Activated T-cell treated with anti-CD3 and anti-CD28 coated beads, Interleukin-2, amount 50 U/mL, for 24 hours (primary cell): Measurements from ENCODE around the gene BMERB1.
"Not testable (repeated sequence)": the region's sequence is repeated elsewhere in the genome, so short reads cannot be mapped to it uniquely, and the experiment has no call there.

Experiments used
- DNase-seq: peaks from one replicate; pipeline ENCODE4 v3.0.0-alpha.2; 2020
- H3K27ac Mint-ChIP-seq: 2 replicates; pipeline ENCODE4 v1.8.0; 2020; ENCODE audit warnings: mild to moderate bottlenecking, mixed read lengths
- H3K27me3 Mint-ChIP-seq: 2 replicates; pipeline ENCODE4 v1.8.0; 2020; ENCODE audit warnings: mixed read lengths
- H3K36me3 Mint-ChIP-seq: 2 replicates; pipeline ENCODE4 v1.8.0; 2020; ENCODE audit warnings: low read depth, mixed read lengths
- H3K4me1 Mint-ChIP-seq: 2 replicates; pipeline ENCODE4 v1.8.0; 2020; ENCODE audit warnings: low read depth, mixed read lengths
- H3K4me3 Mint-ChIP-seq: 2 replicates; pipeline ENCODE4 v1.8.0; 2020; ENCODE audit warnings: mild to moderate bottlenecking, moderate library complexity, mixed read lengths
- H3K9me3 Mint-ChIP-seq: 2 replicates; pipeline ENCODE4 v1.8.0; 2020; ENCODE audit warnings: mixed read lengths

The BMERB1 gene

GRCh38 chr16:15434425-15435215 lies at the start of gene BMERB1:
Gene BMERB1, plus strand, starts transcription at chr16:15434588. Its CDS starts 66 bp downstream, at chr16:15434654.
- peak within 1 kb of the TSS; percentile 88 for H3K4me3 Mint-ChIP-seq
- peaks cover 21% of the 10 kb centered on the region for H3K4me1 Mint-ChIP-seq
- H3K27me3 Mint-ChIP-seq: peaks cover 25% of the 10 kb centered on the region
- peak; percentile 78 for DNase-seq
- no peaks in the 10 kb centered on the region for H3K9me3 Mint-ChIP-seq
- H3K27ac Mint-ChIP-seq: no peak within 1 kb of the TSS
- H3K36me3 Mint-ChIP-seq: peaks cover 5% of the 10 kb centered on the region

DNA sequence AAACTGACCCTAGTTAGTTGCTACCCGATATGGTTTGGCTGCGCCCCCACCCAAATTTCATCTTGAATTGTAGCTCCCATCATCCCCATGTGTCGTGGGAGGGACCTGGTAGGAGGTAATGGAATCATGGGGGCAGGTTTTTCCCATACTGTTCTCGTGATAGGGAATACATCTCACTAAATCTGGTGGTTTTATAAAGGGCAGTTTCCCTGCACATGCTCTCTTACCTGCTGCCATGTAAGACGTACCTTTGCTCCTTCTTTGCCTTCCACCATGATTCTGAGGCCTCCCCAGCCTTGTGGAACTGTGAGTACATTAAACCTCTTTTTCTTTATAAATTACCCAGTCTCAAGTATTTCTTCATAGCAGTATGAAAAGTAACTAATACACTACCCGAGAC lies 46.3 kb upstream of the BMERB1 start:
- H3K4me1 Mint-ChIP-seq, H3K36me3 Mint-ChIP-seq, H3K4me3 Mint-ChIP-seq, DNase-seq, H3K9me3 Mint-ChIP-seq, H3K27ac Mint-ChIP-seq, H3K27me3 Mint-ChIP-seq: not testable (repeated sequence)

- H3K4me3 Mint-ChIP-seq, DNase-seq: not testable (repeated sequence)
Measured at GRCh38 chr16:15389916-15390315, 44.5 kb upstream of the BMERB1 start.

DNA sequence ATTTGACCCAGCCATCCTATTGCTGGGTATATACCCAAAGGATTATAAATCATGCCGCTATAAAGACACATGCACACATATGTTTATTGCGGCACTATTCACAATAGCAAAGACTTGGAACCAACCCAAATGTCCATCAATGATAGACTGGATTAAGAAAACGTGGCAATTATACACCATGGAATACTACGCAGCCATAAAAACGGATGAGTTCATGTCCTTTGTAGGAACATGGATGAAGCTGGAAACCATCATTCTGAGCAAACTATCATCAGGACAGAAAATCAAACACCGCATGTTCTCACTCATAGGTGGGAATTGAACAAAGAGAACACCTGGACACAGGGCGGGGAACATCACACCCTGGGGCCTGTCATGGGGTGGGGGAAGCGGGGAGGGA lies 41.4 kb upstream of the BMERB1 start:
- not testable (repeated sequence) for H3K4me3 Mint-ChIP-seq, H3K4me1 Mint-ChIP-seq, H3K27ac Mint-ChIP-seq, DNase-seq, H3K36me3 Mint-ChIP-seq, H3K9me3 Mint-ChIP-seq
- H3K27me3 Mint-ChIP-seq: peaks cover 46% of the 10 kb centered on the region

More at GRCh38 chr16:15389916-15390315, 44.5 kb upstream of the BMERB1 start:
- not testable (repeated sequence) for H3K27ac Mint-ChIP-seq, H3K4me1 Mint-ChIP-seq, H3K9me3 Mint-ChIP-seq, H3K36me3 Mint-ChIP-seq
- peaks cover 18% of the 10 kb centered on the region for H3K27me3 Mint-ChIP-seq

GRCh38 chr16:15395631-15396508 lies 38.5 kb upstream of the BMERB1 start, which contains the start of gene MPV17L:
Gene MPV17L, plus strand, starts transcription at chr16:15395754. Its CDS starts 144 bp downstream, at chr16:15395898.
- not testable (repeated sequence) for H3K9me3 Mint-ChIP-seq, H3K27ac Mint-ChIP-seq, H3K36me3 Mint-ChIP-seq, H3K4me1 Mint-ChIP-seq, DNase-seq
- H3K4me3 Mint-ChIP-seq: peak within 1 kb of the TSS; percentile 44
- H3K27me3 Mint-ChIP-seq: peaks cover 60% of the 10 kb centered on the region

GRCh38 chr16:15396509-15396829 lies 37.9 kb upstream of the BMERB1 start:
- H3K36me3 Mint-ChIP-seq: not testable (repeated sequence)

DNA sequence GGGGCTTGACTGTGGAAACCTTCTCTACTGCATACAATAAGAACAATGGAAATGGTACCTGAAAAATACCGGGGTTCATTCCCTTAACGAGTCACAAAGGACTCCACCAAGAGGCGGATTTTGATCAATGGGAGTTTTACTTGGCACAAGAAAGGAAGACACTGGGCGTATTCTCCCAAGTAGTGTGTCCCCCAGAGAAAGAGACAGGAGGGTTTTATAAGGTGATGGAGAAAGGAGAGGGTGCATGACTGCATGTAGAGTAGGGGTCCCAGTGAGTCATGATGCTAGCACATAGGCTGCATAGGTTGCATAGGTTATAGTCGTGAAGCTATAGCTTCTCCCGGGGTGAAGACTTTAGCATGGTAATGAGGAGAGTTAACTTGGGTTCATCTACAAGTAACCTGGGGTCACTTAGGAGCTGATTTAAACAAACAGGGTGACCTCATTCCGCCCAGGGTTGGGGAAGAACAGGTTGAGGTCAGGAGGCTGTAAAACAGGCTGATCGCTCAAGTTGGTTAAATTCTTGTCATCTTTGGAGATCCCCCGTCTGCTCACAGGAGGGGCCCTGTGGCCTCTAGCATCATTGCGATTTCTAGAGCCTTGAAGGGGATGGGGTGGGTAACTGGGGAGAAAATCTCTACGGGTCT lies 37.3 kb upstream of the BMERB1 start:
- Mint-ChIP-seq H3K4me1 (no peaks in the 10 kb centered on the region), H3K4me3 (no peak overlapping the region), H3K27me3 (peaks cover 53% of the 10 kb centered on the region), H3K36me3 (no peaks in the 10 kb centered on the region), H3K9me3 (no peaks in the 10 kb centered on the region), H3K27ac (no peak overlapping the region)
- DNase-seq: no peak

More at GRCh38 chr16:15396509-15396829, 37.9 kb upstream of the BMERB1 start:
- H3K9me3 Mint-ChIP-seq, DNase-seq, H3K4me1 Mint-ChIP-seq, H3K27ac Mint-ChIP-seq: not testable (repeated sequence)
- H3K27me3 Mint-ChIP-seq: peaks cover 56% of the 10 kb centered on the region
- peak overlapping the region; percentile 43 for H3K4me3 Mint-ChIP-seq

DNA sequence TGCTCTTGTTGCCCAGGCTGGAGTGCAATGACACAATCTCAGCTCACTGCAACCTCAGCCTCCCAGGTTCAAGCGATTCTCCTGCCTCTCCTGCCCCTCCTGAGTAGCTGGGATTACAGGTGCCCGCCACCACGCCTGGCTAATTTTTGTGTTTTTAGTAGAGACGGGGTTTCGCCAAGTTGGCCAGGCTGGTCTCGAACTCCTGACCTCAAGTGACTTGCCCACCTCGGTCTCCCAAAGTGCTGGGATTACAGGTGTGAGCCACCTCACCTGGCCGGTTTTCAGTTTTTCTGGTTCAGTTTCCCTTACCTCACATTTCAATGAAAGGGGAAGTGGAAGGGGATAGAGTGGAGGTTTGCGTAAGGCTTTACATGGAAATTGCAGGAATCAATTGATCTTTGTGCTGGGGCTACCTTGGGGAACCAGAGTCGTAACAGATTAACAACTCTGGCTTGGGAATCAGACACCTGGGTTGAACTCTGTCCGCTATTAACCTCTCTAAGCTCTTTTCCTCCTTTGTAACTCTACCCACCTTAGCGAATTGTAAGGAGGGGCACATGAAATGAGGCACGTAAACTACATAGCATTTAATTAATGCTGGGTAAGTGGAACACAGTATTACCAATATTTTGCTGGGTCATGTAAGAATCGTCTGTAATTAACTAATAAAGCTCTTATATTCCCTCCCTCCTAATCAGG lies 35.6 kb upstream of the BMERB1 start:
- Mint-ChIP-seq H3K27me3 (peaks cover 51% of the 10 kb centered on the region), H3K27ac (no peak overlapping the region), H3K4me1 (no peaks in the 10 kb centered on the region)

GRCh38 chr16:15399317-15399716 lies 35.1 kb upstream of the BMERB1 start:
- no peak for DNase-seq
- H3K9me3 Mint-ChIP-seq: no peaks in the 10 kb centered on the region
- no peak overlapping the region for H3K4me3 Mint-ChIP-seq
- H3K27me3 Mint-ChIP-seq: peaks cover 46% of the 10 kb centered on the region
- no peak overlapping the region for H3K27ac Mint-ChIP-seq
- no peaks in the 10 kb centered on the region for H3K4me1 Mint-ChIP-seq
- H3K36me3 Mint-ChIP-seq: no peaks in the 10 kb centered on the region

More for the DNA sequence above, 35.6 kb upstream of the BMERB1 start:
- H3K9me3 Mint-ChIP-seq: no peaks in the 10 kb centered on the region
- DNase-seq: no peak
- no peaks in the 10 kb centered on the region for H3K36me3 Mint-ChIP-seq
- no peak overlapping the region for H3K4me3 Mint-ChIP-seq

DNA sequence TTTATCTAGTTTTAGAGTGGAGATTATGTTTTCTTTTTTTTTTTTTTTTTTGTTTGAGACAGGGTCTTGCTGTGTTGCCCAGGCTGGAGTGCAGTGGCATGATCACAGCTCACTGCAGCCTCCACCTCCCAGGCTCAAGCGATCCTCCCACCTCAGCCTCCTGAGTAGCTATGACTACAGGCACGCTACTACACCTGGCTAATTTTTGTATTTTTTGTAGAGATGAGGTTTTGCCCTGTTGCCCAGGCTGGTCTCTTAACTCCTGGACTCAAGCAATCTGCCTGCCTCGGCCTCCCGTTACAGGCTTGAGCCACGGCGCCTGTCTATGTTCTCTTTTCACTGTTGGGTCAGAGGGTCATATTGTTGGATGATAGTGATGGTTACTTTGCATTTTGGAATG lies 34.1 kb upstream of the BMERB1 start:
- not testable (repeated sequence) for H3K27ac Mint-ChIP-seq, H3K4me1 Mint-ChIP-seq, H3K9me3 Mint-ChIP-seq, H3K36me3 Mint-ChIP-seq, DNase-seq, H3K4me3 Mint-ChIP-seq
- H3K27me3 Mint-ChIP-seq: peaks cover 38% of the 10 kb centered on the region

- Mint-ChIP-seq H3K27me3 (peaks cover 23% of the 10 kb centered on the region), H3K36me3 (no peaks in the 10 kb centered on the region), H3K4me3 (no peak overlapping the region), H3K4me1 (no peaks in the 10 kb centered on the region), H3K27ac (no peak overlapping the region), H3K9me3 (no peaks in the 10 kb centered on the region)
- no peak for DNase-seq
Measured at GRCh38 chr16:15401972-15402371, 32.4 kb upstream of the BMERB1 start.

GRCh38 chr16:15403392-15403995 lies 30.9 kb upstream of the BMERB1 start:
- Mint-ChIP-seq H3K27me3 (peaks cover 11% of the 10 kb centered on the region), H3K4me1 (no peaks in the 10 kb centered on the region), H3K4me3 (no peak overlapping the region)

GRCh38 chr16:15404091-15404490 lies 30.3 kb upstream of the BMERB1 start:
- H3K9me3 Mint-ChIP-seq, H3K36me3 Mint-ChIP-seq, DNase-seq, H3K27me3 Mint-ChIP-seq, H3K4me3 Mint-ChIP-seq, H3K27ac Mint-ChIP-seq, H3K4me1 Mint-ChIP-seq: not testable (repeated sequence)

More at GRCh38 chr16:15403392-15403995, 30.9 kb upstream of the BMERB1 start:
- Mint-ChIP-seq H3K36me3 (no peaks in the 10 kb centered on the region), H3K27ac (no peak overlapping the region), H3K9me3 (no peaks in the 10 kb centered on the region)
- no peak for DNase-seq

- no peak overlapping the region for H3K4me3 Mint-ChIP-seq
- no peaks in the 10 kb centered on the region for H3K9me3 Mint-ChIP-seq
- H3K27me3 Mint-ChIP-seq: peaks cover 3% of the 10 kb centered on the region
- no peak for DNase-seq
- H3K36me3 Mint-ChIP-seq: no peaks in the 10 kb centered on the region
- no peak overlapping the region for H3K27ac Mint-ChIP-seq
- H3K4me1 Mint-ChIP-seq: no peaks in the 10 kb centered on the region
Measured at GRCh38 chr16:15404792-15405191, 29.6 kb upstream of the BMERB1 start.
